Naive thymus-derived CD4-positive, alpha-beta T cell (primary cell): Measurements from ENCODE around the gene LRP10. TPM values are rescaled to one million over a fixed set of nuclear protein-coding genes. Genes with fewer than 3 reads are reported as not detected.
"Not testable (repeated sequence)": the region's sequence is repeated elsewhere in the genome, so short reads cannot be mapped to it uniquely, and the experiment has no call there.

Experiments
- ATAC-seq: fragments of 150-1000 bp; cut with Tn5 transposase; 2 replicates; pipeline ENCODE4 v1.10.0; 2021; ENCODE audit warnings: mild to moderate bottlenecking, moderate library complexity
- CTCF ChIA-PET: fragments of 350-600 bp; sonication (Branson Sonifier 250); formaldehyde crosslinking; loops from one replicate; lab custom pipeline; 2021; ENCODE audit warnings: antibody characterized with exemption; lab: Charles Lee
- POLR2A ChIA-PET: fragments of 350-600 bp; sonication (Branson Sonifier 250); formaldehyde crosslinking; loops from one replicate; lab custom pipeline; 2021; ENCODE audit warnings: antibody characterized with exemption, inconsistent platforms; lab: Charles Lee
- DNase-seq, 9 donors: peaks; one replicate each; pipeline versions ENCODE4 v3.0.0 to v3.0.0-alpha.2; 2020 to 2022; ENCODE audit warnings: mixed read lengths in 1 of 9
- H3K27ac ChIP-seq: one replicate; pipeline ENCODE4 v1.7.0; 2013; ENCODE audit warnings: mild to moderate bottlenecking, low read depth, low read length, moderate library complexity
- H3K27me3 ChIP-seq, 2 donors: one replicate each; pipeline ENCODE4 v1.7.0; 2013; ENCODE audit warnings: low read length in 2 of 2, mild to moderate bottlenecking in 2 of 2, moderate library complexity in 2 of 2; ENCODE audit not compliant: control insufficient read depth in 2 of 2, insufficient read depth in 2 of 2
- H3K36me3 ChIP-seq, 3 experiments: 1 replicate in 2 of 3; 2 replicates in 1 of 3; pipeline ENCODE4 v1.7.0; 2013; ENCODE audit warnings: low read length in 3 of 3, mild to moderate bottlenecking in 3 of 3, moderate library complexity in 1 of 3; ENCODE audit not compliant: insufficient read depth in 3 of 3, control insufficient read depth in 2 of 3
- H3K4me1 ChIP-seq, 2 donors: one replicate each; pipeline ENCODE4 v1.7.0; 2013; ENCODE audit warnings: low read length in 2 of 2, mild to moderate bottlenecking in 2 of 2, moderate library complexity in 1 of 2; ENCODE audit not compliant: control insufficient read depth in 2 of 2, insufficient read depth in 2 of 2
- H3K4me3 ChIP-seq: 2 replicates; pipeline ENCODE4 v1.7.0; 2013; ENCODE audit warnings: mild to moderate bottlenecking, low read length
- H3K9me3 ChIP-seq, 3 experiments: 1 replicate in 2 of 3; 2 replicates in 1 of 3; pipeline ENCODE4 v1.7.0; 2013; ENCODE audit warnings: low read length in 3 of 3; ENCODE audit not compliant: control insufficient read depth in 2 of 3
- H3K27ac Mint-ChIP-seq, 9 donors: one replicate each; pipeline ENCODE4 v1.8.0; 2020 to 2022; ENCODE audit warnings: mixed read lengths in 9 of 9, mild to moderate bottlenecking in 8 of 9, moderate library complexity in 5 of 9, inconsistent platforms in 2 of 9
- H3K27me3 Mint-ChIP-seq, 5 donors: one replicate each; pipeline ENCODE4 v1.8.0; 2021 to 2022; ENCODE audit warnings: mixed read lengths in 5 of 5, mild to moderate bottlenecking in 1 of 5
- H3K36me3 Mint-ChIP-seq, 5 donors: one replicate each; pipeline ENCODE4 v1.8.0; 2020 to 2022; ENCODE audit warnings: mixed read lengths in 5 of 5, mild to moderate bottlenecking in 3 of 5, inconsistent platforms in 1 of 5
- H3K4me1 Mint-ChIP-seq, 7 donors: one replicate each; pipeline ENCODE4 v1.8.0; 2020 to 2022; ENCODE audit warnings: mixed read lengths in 7 of 7, mild to moderate bottlenecking in 3 of 7, inconsistent platforms in 1 of 7
- H3K4me3 Mint-ChIP-seq, 10 donors: one replicate each; pipeline ENCODE4 v1.8.0; 2020 to 2022; ENCODE audit warnings: mild to moderate bottlenecking in 10 of 10, mixed read lengths in 10 of 10, moderate library complexity in 6 of 10, inconsistent platforms in 2 of 10
- H3K9me3 Mint-ChIP-seq, 11 donors: one replicate each; pipeline ENCODE4 v1.8.0; 2020 to 2022; ENCODE audit warnings: mixed read lengths in 11 of 11, mild to moderate bottlenecking in 4 of 11, inconsistent platforms in 1 of 11, moderate library complexity in 1 of 11
- intact Hi-C, 2 donors: fragments of 100-400 bp; cut with micrococcal nuclease; formaldehyde crosslinking; loops; one replicate each; pipeline ENCODE4 v1.15.1; 2023
- polyA plus RNA-seq, 2 donors: library from polyadenylated mRNA; unstranded; fragments of 300-500 nt; fragmentation: Illumina TruSeq; gene quantifications; one replicate each; pipeline ENCODE4 v1.2.3, GENCODE V29; 2021
- total RNA-seq, 6 experiments: library from RNA in 5 of 6; stranded (reverse) in 5 of 6; gene quantifications; 1 replicate in 5 of 6; 2 replicates in 1 of 6; pipeline ENCODE4 v1.2.3 and lab custom pipeline; 2021 to 2026

Gene LRP10
- total and polyA plus RNA-seq, 7 experiments from 2014 or later: 55.5 to 103 (median 72.3) TPM

- ChIA-PET POLR2A (interaction anchor here (0.6 to 2.5 kb wide), 9 partner anchors 41 to 272 kb away, joined by 3 to 14 read pairs (median 5); partner anchors contain the start of genes DAD1, HAUS4 and PRMT5), CTCF (interaction anchor here (0.6 to 1.4 kb wide), 3 partner anchors 24 to 71 kb away, joined by 3 to 5 read pairs (median 3); no protein-coding TSS in a partner anchor)
- not testable (repeated sequence) for H3K27me3 Mint-ChIP-seq, H3K27me3 ChIP-seq, DNase-seq, H3K9me3 Mint-ChIP-seq, H3K9me3 ChIP-seq, ATAC-seq
- peak overlapping the region; percentile 74 to 94 (median 91) for H3K4me3 Mint-ChIP-seq
- intact Hi-C loops: loop anchor here (1.0 to 10.0 kb wide), 10 partner anchors 8 to 242 kb away; partner anchors contain the start of genes DAD1 (in 2 of the 2), LRP10 (in 2 of the 2), OXA1L (in 2 of the 2) and PRMT5 (in 2 of the 2)
- Histone ChIP-seq H3K4me1 (peaks cover 11 to 27% of the 10 kb centered on the region in 2 donors), H3K27ac (peak overlapping the region; percentile 95), H3K36me3 (peaks cover 3 to 21% (median 3%) of the 10 kb centered on the region in 3 experiments), H3K4me3 (peak overlapping the region; percentile 99)
- H3K36me3 Mint-ChIP-seq: peaks cover 0 to 22% (median 9%) of the 10 kb centered on the region in 5 donors
- peak overlapping the region; percentile 91 to 99 (median 97) for H3K27ac Mint-ChIP-seq
- peaks cover 13 to 46% (median 39%) of the 10 kb centered on the region in 7 donors for H3K4me1 Mint-ChIP-seq
These were observed 42.4 kb upstream of the LRP10 start for GRCh38 chr14:22829076-22829660.

GRCh38 chr14:22829661-22830442 lies 41.7 kb upstream of the LRP10 start, which contains the start of gene MRPL52:
MRPL52 (plus strand) TSS chr14:22829887; CDS start chr14:22829913, 26 bp downstream.
- peaks cover 11 to 21% of the 10 kb centered on the region in 2 donors for H3K4me1 ChIP-seq
- POLR2A ChIA-PET: interaction anchor here (0.8 to 2.5 kb wide), 13 partner anchors 10 to 274 kb away, joined by 3 to 14 read pairs (median 3); partner anchors contain the start of genes DAD1, HAUS4, PRMT5 and RBM23
- peak within 1 kb of the TSS; percentile 95 for H3K27ac ChIP-seq
- H3K27ac Mint-ChIP-seq: peak within 1 kb of the TSS; percentile 91 to 99 (median 97)
- H3K4me3 ChIP-seq: peak within 1 kb of the TSS; percentile 99
- peaks cover 0 to 25% (median 9%) of the 10 kb centered on the region in 5 donors for H3K36me3 Mint-ChIP-seq
- peaks cover 11 to 39% (median 32%) of the 10 kb centered on the region in 7 donors for H3K4me1 Mint-ChIP-seq
- no peaks in the 10 kb centered on the region for H3K27me3 ChIP-seq
- CTCF ChIA-PET: interaction anchor here (0.6 to 1.4 kb wide), 6 partner anchors 9 to 717 kb away, joined by 3 to 5 read pairs (median 3); no protein-coding TSS in a partner anchor
- peaks cover 4 to 28% (median 5%) of the 10 kb centered on the region in 3 experiments for H3K36me3 ChIP-seq
- peak within 1 kb of the TSS; percentile 74 to 94 (median 91) for H3K4me3 Mint-ChIP-seq
- no peaks in the 10 kb centered on the region for H3K9me3 ChIP-seq
- H3K9me3 Mint-ChIP-seq: peaks cover 0 to 4% (median 0%) of the 10 kb centered on the region in 11 donors
- intact Hi-C loops: loop anchor here (1.0 to 10.0 kb wide), 11 partner anchors 7 to 243 kb away; partner anchors contain the start of genes DAD1 (in 2 of the 2), LRP10 (in 2 of the 2), OXA1L (in 2 of the 2) and PRMT5 (in 2 of the 2)
- peak; percentile 97 for ATAC-seq
- DNase-seq: peak; percentile 71 to 90 (median 88)
- H3K27me3 Mint-ChIP-seq: peaks cover 0 to 2% (median 0%) of the 10 kb centered on the region in 5 donors

- no peaks in the 10 kb centered on the region for H3K9me3 ChIP-seq
- peak overlapping the region; percentile 99 for H3K4me3 ChIP-seq
- no peaks in the 10 kb centered on the region for H3K27me3 ChIP-seq
- H3K4me1 ChIP-seq: peaks cover 11 to 18% of the 10 kb centered on the region in 2 donors
- CTCF ChIA-PET: interaction anchor here (0.6 to 1.2 kb wide), 6 partner anchors 8 to 718 kb away, joined by 3 to 5 read pairs (median 3); no protein-coding TSS in a partner anchor
- H3K36me3 Mint-ChIP-seq: peaks cover 0 to 28% (median 9%) of the 10 kb centered on the region in 5 donors
- peaks cover 0 to 4% (median 0%) of the 10 kb centered on the region in 11 donors for H3K9me3 Mint-ChIP-seq
- POLR2A ChIA-PET: interaction anchor here (0.8 to 2.5 kb wide), 10 partner anchors 9 to 275 kb away, joined by 3 to 14 read pairs (median 4); partner anchors contain the start of genes DAD1, HAUS4 and RBM23
- ATAC-seq: no peak
- peak overlapping the region; percentile 95 for H3K27ac ChIP-seq
- peak in 1 of 9 donors; percentile 37 for DNase-seq
- peak overlapping the region; percentile 91 to 99 (median 97) for H3K27ac Mint-ChIP-seq
- peak overlapping the region; percentile 74 to 94 (median 91) for H3K4me3 Mint-ChIP-seq
- H3K27me3 Mint-ChIP-seq: peaks cover 0 to 2% (median 0%) of the 10 kb centered on the region in 5 donors
- peaks cover 4 to 34% (median 5%) of the 10 kb centered on the region in 3 experiments for H3K36me3 ChIP-seq
- peaks cover 11 to 36% (median 32%) of the 10 kb centered on the region in 7 donors for H3K4me1 Mint-ChIP-seq
- intact Hi-C loops: loop anchor here in 1 of 2 donors (1.0 kb wide), 1 partner anchor 89 kb away; the partner anchor contains the start of gene RBM23
These were observed 41.0 kb upstream of the LRP10 start for GRCh38 chr14:22830443-22831010.

- Mint-ChIP-seq H3K4me3 (peak overlapping the region in 8 of 10 donors; percentile 8 to 90 (median 75)), H3K27me3 (peaks cover 0 to 26% (median 5%) of the 10 kb centered on the region in 5 donors), H3K4me1 (peaks cover 10 to 43% (median 33%) of the 10 kb centered on the region in 7 donors), H3K9me3 (no peaks in the 10 kb centered on the region), H3K27ac (peak overlapping the region in 6 of 9 donors; percentile 51 to 84 (median 57)), H3K36me3 (peaks cover 0 to 28% (median 5%) of the 10 kb centered on the region in 5 donors)
- Histone ChIP-seq H3K27me3 (no peaks in the 10 kb centered on the region), H3K4me3 (no peak overlapping the region), H3K36me3 (peaks cover 4 to 35% (median 5%) of the 10 kb centered on the region in 3 experiments), H3K9me3 (no peaks in the 10 kb centered on the region), H3K4me1 (peaks cover 3 to 19% of the 10 kb centered on the region in 2 donors), H3K27ac (no peak overlapping the region)
- ATAC-seq (no peak), DNase-seq (no peak)
- POLR2A ChIA-PET: no interaction called here
- intact Hi-C loops: no loop called here
- CTCF ChIA-PET: interaction anchor here (0.7 to 1.9 kb wide), 3 partner anchors 11 to 17 kb away, joined by 3 to 9 read pairs (median 3); no protein-coding TSS in a partner anchor
These were observed 36.0 kb upstream of the LRP10 start for GRCh38 chr14:22835505-22835904.

- ATAC-seq (no peak), DNase-seq (peak in 1 of 9 donors; percentile 6)
- H3K27me3 Mint-ChIP-seq: peaks cover 0 to 31% (median 6%) of the 10 kb centered on the region in 5 donors
- H3K4me1 Mint-ChIP-seq: peaks cover 9 to 35% (median 25%) of the 10 kb centered on the region in 7 donors
- peak within 1 kb of the TSS; percentile 51 to 97 (median 75) for H3K27ac Mint-ChIP-seq
- no peaks in the 10 kb centered on the region for H3K9me3 Mint-ChIP-seq
- ChIA-PET POLR2A (interaction anchor here (1.0 to 1.7 kb wide), 5 partner anchors 9 to 82 kb away, joined by 3 to 4 read pairs (median 3); no protein-coding TSS in a partner anchor), CTCF (interaction anchor here (0.6 to 1.3 kb wide), 5 partner anchors 14 to 133 kb away, joined by 3 to 4 read pairs (median 4); no protein-coding TSS in a partner anchor)
- intact Hi-C loops: loop anchor here in 1 of 2 donors (1.0 kb wide), 2 partner anchors 7 to 17 kb away; partner anchors contain the start of gene MRPL52
- Histone ChIP-seq H3K27ac (peak within 1 kb of the TSS; percentile 26), H3K36me3 (peaks cover 4 to 29% (median 5%) of the 10 kb centered on the region in 3 experiments), H3K9me3 (no peaks in the 10 kb centered on the region), H3K27me3 (no peaks in the 10 kb centered on the region), H3K4me3 (peak within 1 kb of the TSS; percentile 56), H3K4me1 (peaks cover 0 to 13% of the 10 kb centered on the region in 2 donors)
- peak within 1 kb of the TSS; percentile 57 to 95 (median 90) for H3K4me3 Mint-ChIP-seq
- H3K36me3 Mint-ChIP-seq: peaks cover 0 to 24% (median 5%) of the 10 kb centered on the region in 5 donors
These were observed 35.0 kb upstream of the LRP10 start, which contains the start of gene MMP14 for GRCh38 chr14:22836301-22837113. MMP14 (plus strand) TSS chr14:22836585; CDS start chr14:22836818, 233 bp downstream.
